GM12878 (cell line): ENCODE results near the gene POC5. TPM values are rescaled to one million over a fixed set of nuclear protein-coding genes. Genes with fewer than 3 reads are reported as not detected.

Source experiments
- BHLHE40 ChIP-seq, 2 experiments: fragments of 450-650 bp in 1 of 2; IDR thresholded peaks; 2 replicates each; pipeline ENCODE4 v1.6.1; 2011 to 2017; ENCODE audit warnings: low read depth in 2 of 2, borderline replicate concordance in 1 of 2, improper control_type of control experiment in 1 of 2, low read length in 1 of 2, mild to moderate bottlenecking in 1 of 2
- PAX5 ChIP-seq: IDR thresholded peaks from 2 replicates; pipeline ENCODE4 v1.6.1; 2011; ENCODE audit warnings: low read depth, low read length, borderline replicate concordance
- STAT3 ChIP-seq: IDR thresholded peaks from 2 replicates; pipeline ENCODE4 v1.6.1; 2011; ENCODE audit warnings: low read depth, low read length, improper control_type of control experiment
- polyA plus RNA-seq, 11 experiments: library from polyadenylated mRNA; depleted of rRNA in 4 of 11; unstranded in 6 of 11; stranded (reverse) in 5 of 11; fragments of >200 nt; fragmentation: Nextera tagmentation in 4 of 11; fragmentation: Illumina TruSeq in 1 of 11; extraction: Ambion mirVana in 4 of 11; extraction: Trizol in 1 of 11; gene quantifications; 1 replicate in 1 of 11; 2 replicates in 10 of 11; pipeline versions ENCODE4 v1.2.1 to v1.2.3, GENCODE V29; 2011 to 2016; ENCODE audit warnings: inconsistent platforms in 2 of 11, missing spikeins in 2 of 11, low read depth in 1 of 11
- small RNA-seq: library from RNA; depleted of rRNA; stranded (forward); fragments of <200 nt; gene quantifications from one replicate; pipeline ENCODE3, GENCODE V24; 2014
- total RNA-seq, 4 experiments: library from RNA; depleted of rRNA in 3 of 4; stranded (reverse); fragments of >200 nt in 3 of 4; fragmentation: Illumina TruSeq in 1 of 4; extraction: Trizol in 1 of 4; gene quantifications; 2 replicates each; pipeline versions ENCODE4 v1.2.1 to v1.2.3, GENCODE V29; 2013 to 2021
- TF ChIP-seq, protein P1 (sequence below): IDR thresholded peaks from 2 replicates; pipeline ENCODE4 v1.6.1; 2011; ENCODE audit warnings: low read depth, mild to moderate bottlenecking, low read length, moderate library complexity, borderline replicate concordance; ENCODE audit errors: extremely low read depth

The POC5 gene
- total and polyA plus RNA-seq, 10 of the 15 experiments (the other 5 are each of a cell fraction or from before 2014, with no cell fraction given): 13.1 to 25.6 (median 21.8) TPM

GRCh38 chr5:75626959-75627358 is 90.3 kb downstream of the POC5 start (continued):
- no peak for TF ChIP-seq BHLHE40 (IDR thresholded peaks at IDR 0.05; ENCODE audit: borderline replicate concordance in 1 of 2, low read depth in 2 of 2, low read length in 1 of 2)
- TF ChIP-seq, protein P1, sequence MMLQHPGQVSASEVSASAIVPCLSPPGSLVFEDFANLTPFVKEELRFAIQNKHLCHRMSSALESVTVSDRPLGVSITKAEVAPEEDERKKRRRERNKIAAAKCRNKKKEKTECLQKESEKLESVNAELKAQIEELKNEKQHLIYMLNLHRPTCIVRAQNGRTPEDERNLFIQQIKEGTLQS: no peak
- no peak for TF ChIP-seq STAT3
- no peak for TF ChIP-seq PAX5

Small RNAs within 50 kb of the gene (small RNA-seq; reads per million reads assigned to genes)
- gene RNU6-680P: not detected

Other genes starting within 250 kb of the POC5 start
- gene CERT1, start 205.8 kb downstream of the POC5 start, total RNA-seq (2014; rRNA removed): 13.3 and 13.4 TPM in 2 replicates
- gene CERT1, start 205.8 kb downstream of the POC5 start, total RNA-seq (2014; rRNA removed; fragmentation: Illumina TruSeq; extraction: Trizol): 35.3 and 36.7 TPM in 2 replicates
- gene CERT1, start 205.8 kb downstream of the POC5 start, total RNA-seq (2021): 30.2 and 30.7 TPM in 2 replicates
- gene CERT1, start 205.8 kb downstream of the POC5 start, polyA plus RNA-seq (2011; rRNA removed): 26.5 and 27.6 TPM in 2 replicates
- gene CERT1, start 205.8 kb downstream of the POC5 start, polyA plus RNA-seq (2014; fragmentation: Illumina TruSeq; extraction: Trizol): 32.5 and 43.2 TPM in 2 replicates
- gene CERT1, start 205.8 kb downstream of the POC5 start, polyA plus RNA-seq (2014; fragmentation: Nextera tagmentation; extraction: Ambion mirVana): 10 to 100 TPM in 1 of 2 experiments, 1 to 10 TPM in 1; 7.7 to 10.4 TPM
- 11.1 and 14.1 TPM in 2 replicates for gene CERT1, start 205.8 kb downstream of the POC5 start, polyA plus RNA-seq (2014; rRNA removed)
- gene CERT1, start 205.8 kb downstream of the POC5 start, polyA plus RNA-seq (2016; fragmentation: Nextera tagmentation; extraction: Ambion mirVana): 10 to 100 TPM; 24.6 to 29.9 TPM
- 29.0 and 36.8 TPM in 2 replicates for gene POLK, start 205.5 kb downstream of the POC5 start, total RNA-seq (2014; rRNA removed)
- gene POLK, start 205.5 kb downstream of the POC5 start, total RNA-seq (2014; rRNA removed; fragmentation: Illumina TruSeq; extraction: Trizol): 39.9 and 42.0 TPM in 2 replicates
- gene POLK, start 205.5 kb downstream of the POC5 start, total RNA-seq (2021): 25.6 and 26.6 TPM in 2 replicates
- gene POLK, start 205.5 kb downstream of the POC5 start, polyA plus RNA-seq (2011; rRNA removed): 47.6 and 75.0 TPM in 2 replicates
- gene POLK, start 205.5 kb downstream of the POC5 start, polyA plus RNA-seq (2014; fragmentation: Illumina TruSeq; extraction: Trizol): 36.7 and 44.0 TPM in 2 replicates
- 10 to 100 TPM; 10.4 to 10.7 TPM for gene POLK, start 205.5 kb downstream of the POC5 start, polyA plus RNA-seq (2014; fragmentation: Nextera tagmentation; extraction: Ambion mirVana)
- gene POLK, start 205.5 kb downstream of the POC5 start, polyA plus RNA-seq (2014; rRNA removed): 15.0 and 20.9 TPM in 2 replicates
- 10 to 100 TPM; 29.0 to 32.0 TPM for gene POLK, start 205.5 kb downstream of the POC5 start, polyA plus RNA-seq (2016; fragmentation: Nextera tagmentation; extraction: Ambion mirVana)
- 0.73 and 1.0 TPM in 2 replicates for gene ANKDD1B, start 106.0 kb downstream of the POC5 start, total RNA-seq (2014; rRNA removed)
- 0.83 and 0.98 TPM in 2 replicates for gene ANKDD1B, start 106.0 kb downstream of the POC5 start, total RNA-seq (2014; rRNA removed; fragmentation: Illumina TruSeq; extraction: Trizol)
- gene ANKDD1B, start 106.0 kb downstream of the POC5 start, total RNA-seq (2021): 0.66 and 0.87 TPM in 2 replicates
- gene ANKDD1B, start 106.0 kb downstream of the POC5 start, polyA plus RNA-seq (2011; rRNA removed): 0.68 and 1.1 TPM in 2 replicates
- 0.65 and 0.72 TPM in 2 replicates for gene ANKDD1B, start 106.0 kb downstream of the POC5 start, polyA plus RNA-seq (2014; fragmentation: Illumina TruSeq; extraction: Trizol)
- 1 to 10 TPM; 1.4 to 2.4 TPM for gene ANKDD1B, start 106.0 kb downstream of the POC5 start, polyA plus RNA-seq (2014; fragmentation: Nextera tagmentation; extraction: Ambion mirVana)
- 0.39 and 0.65 TPM in 2 replicates for gene ANKDD1B, start 106.0 kb downstream of the POC5 start, polyA plus RNA-seq (2014; rRNA removed)
- gene ANKDD1B, start 106.0 kb downstream of the POC5 start, polyA plus RNA-seq (2016; fragmentation: Nextera tagmentation; extraction: Ambion mirVana): 1 to 10 TPM in 1 of 2 experiments, under 1 TPM in 1; 0.34 to 1.0 TPM